AG04450 (cell line): Measurements from ENCODE around the gene GPSM1. TPM values are rescaled to one million over a fixed set of nuclear protein-coding genes. Genes with fewer than 3 reads are reported as not detected.

ENCODE experiments used
- CTCF ChIA-PET: fragments of 300-600, 350-600 bp; formaldehyde crosslinking; extraction: SDS; loops from one replicate; lab custom pipeline; 2022; ENCODE audit warnings: antibody characterized with exemption, inconsistent platforms; lab: Charles Lee
- POLR2A ChIA-PET: fragments of 350-600 bp; formaldehyde crosslinking; extraction: SDS; loops from one replicate; lab custom pipeline; 2021; ENCODE audit warnings: antibody characterized with exemption, inconsistent platforms; lab: Yijun Ruan, JAX
- DNase-seq: peaks from one replicate; pipeline ENCODE4 v3.0.0-alpha.2; 2011; ENCODE audit warnings: low read depth, low spot score
- H3K27ac ChIP-seq: one replicate; pipeline ENCODE4 v1.5.1; 2012; ENCODE audit warnings: low read depth, low read length, control low read depth
- H3K27me3 ChIP-seq: one replicate; pipeline ENCODE4 v1.6.0; 2012; ENCODE audit warnings: low read length; ENCODE audit not compliant: control insufficient read depth, insufficient read depth
- H3K4me3 ChIP-seq: 2 replicates; pipeline ENCODE4 v1.5.1; 2011; ENCODE audit warnings: mild to moderate bottlenecking, low read depth, low read length, control low read depth
- H3K9me3 ChIP-seq: 2 replicates; pipeline ENCODE4 v1.5.1; 2012; ENCODE audit warnings: low read length; ENCODE audit not compliant: control insufficient read depth, insufficient read depth
- CTCF ChIP-seq: IDR thresholded peaks from 2 replicates; pipeline ENCODE4 v1.5.1; 2011; ENCODE audit warnings: low read depth, low read length, control low read depth, inconsistent platforms
- polyA minus RNA-seq: library from RNA; depleted of rRNA, polyadenylated mRNA; stranded (reverse); fragments of >200 nt; gene quantifications from 2 replicates; pipeline ENCODE4 v1.2.3, GENCODE V29; 2011; rRNA and poly(A)+ RNA removed
- polyA plus RNA-seq: library from polyadenylated mRNA; depleted of rRNA; stranded (reverse); fragments of >200 nt; gene quantifications from 2 replicates; pipeline ENCODE4 v1.2.3, GENCODE V29; 2011; rRNA removed

Gene GPSM1
- polyA plus RNA-seq (22.5 and 32.8 TPM in 2 replicates), polyA minus RNA-seq (20.8 and 28.2 TPM in 2 replicates)

DNA sequence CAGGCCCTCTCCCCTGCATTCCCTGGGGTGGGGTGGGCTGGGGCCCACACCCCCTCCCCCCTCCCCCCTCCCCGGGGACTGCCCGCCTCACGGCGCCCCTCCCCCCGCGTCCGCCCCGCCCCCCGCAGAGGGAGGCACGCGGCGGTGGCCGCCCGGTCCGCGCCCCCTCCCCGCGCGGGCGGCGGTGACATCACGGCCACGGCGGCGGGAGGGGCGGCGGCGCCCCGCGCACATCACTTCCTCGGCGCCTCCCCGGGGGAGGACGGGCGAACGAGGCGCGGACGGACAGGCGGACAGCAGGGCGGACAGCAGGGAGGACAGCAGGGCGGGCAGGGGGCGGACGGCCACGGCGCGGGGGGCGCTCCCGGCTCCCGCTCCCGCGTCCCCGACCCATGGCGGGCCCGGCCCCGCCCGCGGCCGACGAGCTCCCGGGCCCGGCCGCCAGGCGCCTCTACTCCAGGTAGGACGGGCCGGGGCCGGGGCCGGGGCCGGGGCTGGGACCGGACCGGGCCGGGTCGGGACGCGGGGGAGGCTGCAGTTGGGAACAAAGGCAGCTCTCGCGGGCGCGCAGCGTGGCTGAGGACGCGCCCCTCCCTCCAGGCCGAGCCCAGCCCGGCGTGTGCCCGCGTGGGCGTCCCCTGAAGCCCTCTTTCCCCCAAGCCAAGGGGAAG is at the start of gene GPSM1:
TSS of gene GPSM1 (plus strand) at position 236 of the 671 bp plus-strand sequence. CDS start at position 393, 157 bp downstream.
- POLR2A ChIA-PET, result interaction anchor here (0.6 to 2.0 kb wide), 3 partner anchors 46 to 82 kb away, joined by 3 to 5 read pairs (median 3); no protein-coding TSS in a partner anchor

GRCh38 chr9:136277746-136278145 is 49.6 kb upstream of the GPSM1 start:
- POLR2A ChIA-PET, result no interaction called here
- no peak for DNase-seq
- no peak overlapping the region for H3K4me3 ChIP-seq
- H3K27me3 ChIP-seq, result peaks cover 60% of the 10 kb centered on the region
- peaks cover 16% of the 10 kb centered on the region for H3K9me3 ChIP-seq
- no peak overlapping the region for H3K27ac ChIP-seq
- TF ChIP-seq CTCF, result no peak
- CTCF ChIA-PET, result no interaction called here

More for the DNA sequence above, at the start of gene GPSM1:
- Histone ChIP-seq H3K27me3 (no peaks in the 10 kb centered on the region), H3K4me3 (peak within 1 kb of the TSS; percentile 97), H3K9me3 (peaks cover 13% of the 10 kb centered on the region; the same call in 1 of the 2 replicates), H3K27ac (peak within 1 kb of the TSS; percentile 100)
- no peak for TF ChIP-seq CTCF
- CTCF ChIA-PET, result interaction anchor here (0.6 kb wide), 1 partner anchor 390 kb away, joined by 3 read pairs; no protein-coding TSS in a partner anchor
- DNase-seq, result no peak

DNA sequence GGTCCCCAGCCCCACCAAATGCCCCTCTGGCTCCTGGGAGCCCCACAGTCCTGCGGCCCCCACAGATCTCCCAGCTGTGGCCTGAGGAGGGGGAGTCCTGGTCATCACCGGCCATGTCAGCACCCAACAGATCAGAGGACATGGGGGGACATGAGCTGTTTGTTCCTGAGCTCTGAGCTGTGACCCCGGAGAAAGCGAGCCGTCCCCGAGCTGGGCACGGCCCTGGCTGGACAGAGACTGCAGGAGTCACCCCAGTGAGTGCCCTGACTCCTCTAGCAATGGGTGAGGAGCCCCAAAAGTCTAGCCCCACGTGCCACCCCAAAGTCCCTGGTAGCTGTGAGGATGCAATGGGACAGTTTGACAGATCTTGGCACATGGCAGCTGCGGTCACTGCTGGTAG is 49.1 kb upstream of the GPSM1 start:
- DNase-seq, result no peak
- POLR2A ChIA-PET, result no interaction called here
- Histone ChIP-seq H3K9me3 (peaks cover 16% of the 10 kb centered on the region), H3K4me3 (no peak overlapping the region), H3K27me3 (peaks cover 60% of the 10 kb centered on the region), H3K27ac (no peak overlapping the region)
- no peak for TF ChIP-seq CTCF
- CTCF ChIA-PET, result no interaction called here

DNA sequence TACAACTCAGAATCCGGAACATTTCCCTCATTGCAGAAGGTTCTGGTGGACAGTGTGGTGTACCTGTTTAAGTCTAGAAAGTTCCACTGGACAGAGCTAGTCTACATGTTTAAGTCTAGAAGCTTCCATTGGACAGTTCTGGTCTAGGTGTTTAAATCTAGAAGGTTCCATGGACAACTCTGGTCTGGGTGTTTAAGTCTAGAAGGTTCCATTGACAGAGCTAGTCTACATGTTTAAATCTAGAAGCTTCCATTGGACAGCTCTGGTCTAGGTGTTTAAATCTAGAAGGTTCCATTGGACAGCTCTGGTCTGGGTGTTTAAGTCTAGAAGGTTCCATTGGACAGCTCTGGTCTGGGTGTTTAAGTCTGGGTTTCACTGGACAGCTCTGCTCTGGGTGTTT is 48.4 kb upstream of the GPSM1 start:
- H3K27me3 ChIP-seq, result peaks cover 55% of the 10 kb centered on the region
- ChIA-PET CTCF (no interaction called here), POLR2A (no interaction called here)
- no peak for TF ChIP-seq CTCF
- no peak for DNase-seq
- peaks cover 16% of the 10 kb centered on the region for H3K9me3 ChIP-seq
- H3K27ac ChIP-seq, result no peak overlapping the region
- H3K4me3 ChIP-seq, result no peak overlapping the region

DNA sequence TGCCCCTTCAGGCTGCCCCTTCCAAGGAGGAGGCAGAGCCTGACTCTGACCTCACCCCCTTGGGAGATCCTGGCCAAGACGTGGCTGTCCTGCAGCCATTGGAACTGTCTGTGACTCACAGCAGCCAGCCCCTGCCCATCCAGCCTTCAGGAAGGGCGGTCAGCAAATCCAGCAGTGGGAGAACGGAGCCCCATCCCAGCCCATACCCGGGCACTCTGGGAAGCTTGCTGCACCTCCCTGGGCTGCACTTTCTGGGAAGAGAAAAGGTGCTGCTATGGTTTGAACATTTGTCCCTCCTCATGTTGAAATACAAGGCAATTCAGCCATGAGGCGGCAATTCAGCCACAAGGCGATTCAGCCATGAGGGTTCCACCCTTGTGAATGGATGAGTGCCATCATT is 47.9 kb upstream of the GPSM1 start:
- peaks cover 16% of the 10 kb centered on the region for H3K9me3 ChIP-seq
- no peak overlapping the region for H3K4me3 ChIP-seq
- ChIA-PET POLR2A (no interaction called here), CTCF (no interaction called here)
- no peak for TF ChIP-seq CTCF
- no peak for DNase-seq
- H3K27ac ChIP-seq, result no peak overlapping the region
- peaks cover 52% of the 10 kb centered on the region for H3K27me3 ChIP-seq
